IPS-20b (cell line): Measurements from ENCODE around the gene GAMT.
"Not testable (repeated sequence)": the region's sequence is repeated elsewhere in the genome, so short reads cannot be mapped to it uniquely, and the experiment has no call there.

Source experiments
- H3K27ac ChIP-seq: one replicate; pipeline ENCODE4 v1.5.1; 2013; ENCODE audit warnings: low read length
- H3K27me3 ChIP-seq: 2 replicates; pipeline ENCODE4 v1.6.1; 2013; ENCODE audit warnings: mild to moderate bottlenecking, low read length, inconsistent platforms; ENCODE audit not compliant: insufficient read depth
- H3K36me3 ChIP-seq: 2 replicates; pipeline ENCODE4 v1.6.1; 2013; ENCODE audit warnings: low read depth, mild to moderate bottlenecking, inconsistent platforms, low read length, moderate library complexity; ENCODE audit not compliant: insufficient read depth
- H3K4me1 ChIP-seq: 2 replicates; pipeline ENCODE4 v1.6.1; 2013; ENCODE audit warnings: mild to moderate bottlenecking, control low read depth, inconsistent platforms, low read length, moderate library complexity; ENCODE audit not compliant: insufficient read depth
- H3K4me3 ChIP-seq: 2 replicates; pipeline ENCODE4 v1.5.1; 2013; ENCODE audit warnings: mild to moderate bottlenecking, low read length, inconsistent platforms
- H3K9ac ChIP-seq: 2 replicates; pipeline ENCODE4 v1.6.1; 2013; ENCODE audit warnings: low read depth, mild to moderate bottlenecking, inconsistent platforms, low read length, moderate library complexity
- H3K9me3 ChIP-seq: 2 replicates; pipeline ENCODE4 v1.6.1; 2013; ENCODE audit warnings: mild to moderate bottlenecking, low read depth, low read length, inconsistent platforms; ENCODE audit not compliant: insufficient read depth

GAMT gene

DNA sequence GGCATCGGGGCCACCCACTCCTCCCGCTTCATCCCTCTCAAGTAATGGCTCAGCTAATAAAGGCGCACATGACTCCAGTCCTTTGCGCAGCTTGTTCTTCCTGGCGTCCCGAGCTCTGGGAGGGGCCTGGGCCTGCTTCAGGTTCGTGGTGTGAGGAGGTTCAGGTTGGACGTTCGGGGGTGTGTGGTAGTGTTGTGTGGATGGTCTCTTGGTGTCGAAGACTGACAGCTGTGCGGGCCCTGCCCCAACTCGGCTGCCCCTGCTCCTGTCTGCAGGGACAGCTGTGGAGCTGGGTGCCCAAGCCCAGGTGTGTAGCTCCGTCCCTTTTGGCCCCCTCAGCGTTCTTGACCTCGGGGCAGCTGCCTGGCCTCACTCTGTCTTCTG lies 39.1 kb upstream of the GAMT start:
- no peaks in the 10 kb centered on the region for H3K9me3 ChIP-seq
- H3K9ac ChIP-seq, result no peak overlapping the region
- H3K4me1 ChIP-seq, result no peaks in the 10 kb centered on the region; the same call in 1 of the 2 replicates
- H3K4me3 ChIP-seq, result no peak overlapping the region; the same call in 1 of the 2 replicates
- H3K27me3 ChIP-seq, result peaks cover 6% of the 10 kb centered on the region
- peaks cover 39% of the 10 kb centered on the region for H3K36me3 ChIP-seq
- H3K27ac ChIP-seq, result no peak overlapping the region

DNA sequence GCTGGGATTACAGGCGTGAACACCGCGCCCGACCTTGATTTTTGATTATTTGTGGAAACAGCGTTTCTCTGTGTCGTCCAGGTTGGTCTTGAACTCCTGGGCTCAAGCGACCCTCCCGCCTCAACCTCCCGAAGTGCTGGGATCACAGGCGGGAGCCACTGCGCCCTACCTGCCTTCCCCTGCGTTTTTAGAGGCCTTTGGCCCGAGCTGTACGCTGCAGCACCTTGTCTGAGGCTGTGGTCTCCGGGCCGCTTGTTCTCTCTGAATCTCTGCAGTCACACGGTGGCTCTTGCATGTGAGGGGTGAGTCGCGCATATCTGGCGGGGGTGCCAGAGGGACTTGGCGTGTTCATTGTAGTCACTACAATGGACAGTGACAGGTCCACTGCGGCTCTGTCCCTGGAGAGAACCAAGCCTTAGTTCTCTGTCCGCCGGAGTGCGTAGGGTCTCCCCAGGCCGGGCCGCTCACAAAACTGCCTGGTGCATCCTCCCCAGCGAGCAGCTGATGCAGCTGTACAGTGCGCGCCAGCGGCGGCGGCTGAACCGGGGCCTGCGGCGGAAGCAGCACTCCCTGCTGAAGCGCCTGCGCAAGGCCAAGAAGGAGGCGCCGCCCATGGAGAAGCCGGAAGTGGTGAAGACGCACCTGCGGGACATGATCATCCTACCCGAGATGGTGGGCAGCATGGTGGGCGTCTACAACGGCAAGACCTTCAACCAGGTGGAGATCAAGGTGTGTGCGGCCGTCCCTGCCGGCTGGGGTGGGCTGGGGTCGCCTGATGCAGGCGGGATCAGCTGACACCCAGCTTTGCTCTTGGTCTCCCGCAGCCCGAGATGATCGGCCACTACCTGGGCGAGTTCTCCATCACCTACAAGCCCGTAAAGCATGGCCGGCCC lies 38.4 kb upstream of the GAMT start:
- H3K9me3 ChIP-seq, H3K27me3 ChIP-seq, H3K4me1 ChIP-seq, H3K27ac ChIP-seq: not testable (repeated sequence)
- peak overlapping the region; percentile 96 for H3K4me3 ChIP-seq
- H3K36me3 ChIP-seq, result peaks cover 41% of the 10 kb centered on the region
- peak overlapping the region; percentile 98 for H3K9ac ChIP-seq

DNA sequence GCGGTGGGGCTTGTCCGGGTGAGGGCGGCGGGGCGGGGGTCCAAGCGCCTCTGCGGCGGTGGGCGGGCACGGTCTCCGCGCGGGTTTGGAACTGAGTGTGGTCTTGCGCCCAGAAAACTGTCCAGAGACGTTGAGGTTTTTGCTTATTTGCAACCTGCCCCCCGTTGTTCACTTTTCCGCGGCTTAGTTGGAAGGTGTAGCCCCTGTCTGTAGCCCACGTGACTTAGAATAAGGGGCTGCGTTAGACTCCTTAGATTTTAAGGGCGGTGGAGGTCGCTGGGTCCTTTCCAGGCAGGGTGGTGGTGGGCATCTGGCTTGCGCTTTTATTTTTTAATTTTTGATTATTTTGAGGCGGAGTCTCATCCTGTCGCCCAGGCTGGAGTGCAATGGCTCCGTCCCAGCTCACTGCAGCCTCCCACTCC lies 37.6 kb upstream of the GAMT start:
- peak overlapping the region; percentile 84 for H3K27ac ChIP-seq
- H3K9me3 ChIP-seq, result no peaks in the 10 kb centered on the region
- H3K36me3 ChIP-seq, result peaks cover 49% of the 10 kb centered on the region
- peak overlapping the region; percentile 96 for H3K4me3 ChIP-seq
- no peaks in the 10 kb centered on the region; the same call in 1 of the 2 replicates for H3K4me1 ChIP-seq
- peak overlapping the region; percentile 98 for H3K9ac ChIP-seq
- H3K27me3 ChIP-seq, result no peaks in the 10 kb centered on the region

DNA sequence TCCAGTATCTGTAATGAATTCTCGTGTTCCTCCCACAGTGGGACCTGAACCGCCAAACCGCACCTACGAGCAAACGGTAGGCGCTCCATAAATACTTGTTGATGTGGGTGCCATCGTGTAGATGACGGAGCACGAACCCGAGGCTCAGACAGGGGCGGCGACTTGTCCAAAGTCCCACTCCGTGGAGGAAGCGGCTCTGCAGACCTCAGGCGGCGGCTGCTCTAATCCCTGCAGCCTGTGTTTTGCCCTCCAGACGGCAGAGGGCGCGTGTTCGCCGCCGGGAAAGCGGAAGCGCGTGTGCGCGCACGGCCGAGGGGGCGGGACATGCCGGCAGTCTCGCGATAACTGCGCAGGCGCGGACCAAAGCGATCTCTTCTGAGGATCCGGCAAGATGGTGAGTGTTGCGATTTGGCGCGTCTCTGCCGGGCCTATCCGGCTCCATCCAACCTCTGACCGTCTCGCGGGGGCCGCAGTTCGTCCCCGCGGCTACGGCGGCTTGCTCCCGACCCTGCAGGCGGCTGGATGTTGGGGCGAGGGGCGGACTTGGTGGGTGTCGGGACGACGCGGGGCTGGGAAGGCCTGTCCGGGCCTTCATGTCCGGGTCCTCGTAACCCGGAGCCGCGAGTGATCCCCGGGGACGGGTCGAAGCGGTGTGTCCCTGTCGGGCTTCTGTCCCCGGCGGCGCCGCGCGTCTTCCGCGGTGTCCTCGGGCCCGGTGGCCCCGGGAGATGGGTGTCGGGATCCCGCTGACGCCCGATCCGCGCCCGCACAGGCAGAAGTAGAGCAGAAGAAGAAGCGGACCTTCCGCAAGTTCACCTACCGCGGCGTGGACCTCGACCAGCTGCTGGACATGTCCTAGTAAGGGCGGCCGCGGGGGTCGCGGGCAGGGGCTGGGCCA lies 36.9 kb upstream of the GAMT start, which contains the start of gene RPS15:
RPS15 (plus strand) TSS at position 362 of the 898 bp plus-strand sequence; CDS start at position 392, 30 bp downstream.
- peak within 1 kb of the TSS; percentile 98 for H3K9ac ChIP-seq
- no peaks in the 10 kb centered on the region for H3K4me1 ChIP-seq
- H3K4me3 ChIP-seq, result peak within 1 kb of the TSS; percentile 96
- peak within 1 kb of the TSS; percentile 84 for H3K27ac ChIP-seq
- no peaks in the 10 kb centered on the region for H3K27me3 ChIP-seq
- H3K36me3 ChIP-seq, result peaks cover 51% of the 10 kb centered on the region
- H3K9me3 ChIP-seq, result no peaks in the 10 kb centered on the region

DNA sequence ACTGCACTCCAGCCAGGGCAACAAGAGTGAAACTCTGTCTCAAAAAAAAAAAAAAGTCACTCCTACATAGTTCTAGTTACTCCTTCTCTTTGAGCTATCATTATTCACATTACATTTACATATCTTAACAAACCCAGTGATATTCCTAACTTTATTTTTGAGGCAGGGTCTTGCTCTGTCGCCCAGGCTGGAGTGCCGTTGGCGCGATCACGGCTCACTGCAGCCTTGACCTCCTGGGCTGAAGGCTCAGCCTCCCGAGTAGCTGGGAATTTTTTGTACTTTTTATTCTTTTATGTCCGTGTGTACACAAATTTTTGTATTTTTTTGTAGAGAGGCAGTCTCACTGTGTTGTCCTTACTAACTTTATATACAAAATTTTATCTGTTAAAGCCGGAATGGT lies 36.3 kb upstream of the GAMT start:
- no peaks in the 10 kb centered on the region for H3K4me1 ChIP-seq
- no peak overlapping the region for H3K9ac ChIP-seq
- H3K27me3 ChIP-seq, result no peaks in the 10 kb centered on the region
- peaks cover 57% of the 10 kb centered on the region for H3K36me3 ChIP-seq
- no peak overlapping the region; the same call in 1 of the 2 replicates for H3K4me3 ChIP-seq
- no peak overlapping the region for H3K27ac ChIP-seq
- H3K9me3 ChIP-seq, result no peaks in the 10 kb centered on the region

DNA sequence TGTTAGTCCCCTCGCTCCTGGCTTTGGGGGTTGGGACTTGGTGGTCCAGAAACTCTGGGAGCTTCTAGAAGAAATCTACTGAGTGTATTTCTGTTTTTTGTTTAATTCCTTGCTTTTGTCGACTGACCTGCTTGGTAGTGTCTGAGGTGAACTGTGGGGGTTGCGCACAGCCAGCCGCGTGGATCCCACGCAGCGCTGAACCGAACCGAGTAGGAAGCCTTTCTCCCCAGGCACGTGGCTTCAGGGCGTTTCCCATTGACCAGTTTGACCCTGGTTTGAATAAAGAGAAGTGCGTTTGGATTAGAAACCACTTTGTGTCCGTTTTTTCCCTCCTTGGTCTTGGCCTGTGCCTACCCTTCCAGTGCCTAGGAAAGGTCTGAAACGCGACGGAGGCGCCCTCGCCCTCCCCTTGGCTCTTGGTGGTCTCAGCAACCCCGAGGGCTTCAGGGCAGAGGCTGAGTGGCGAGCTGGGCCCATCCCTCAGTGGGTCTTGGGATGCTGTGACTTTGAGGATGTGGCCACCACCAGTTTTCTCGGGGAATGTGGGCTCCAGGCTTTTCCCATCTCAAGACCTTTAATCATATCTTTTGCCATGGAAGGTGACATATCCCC lies 34.1 kb upstream of the GAMT start:
- H3K36me3 ChIP-seq, result peaks cover 50% of the 10 kb centered on the region
- H3K4me3 ChIP-seq, result no peak overlapping the region
- H3K27me3 ChIP-seq, result no peaks in the 10 kb centered on the region
- no peaks in the 10 kb centered on the region for H3K9me3 ChIP-seq
- no peak overlapping the region for H3K27ac ChIP-seq
- no peaks in the 10 kb centered on the region for H3K4me1 ChIP-seq
- H3K9ac ChIP-seq, result no peak overlapping the region

DNA sequence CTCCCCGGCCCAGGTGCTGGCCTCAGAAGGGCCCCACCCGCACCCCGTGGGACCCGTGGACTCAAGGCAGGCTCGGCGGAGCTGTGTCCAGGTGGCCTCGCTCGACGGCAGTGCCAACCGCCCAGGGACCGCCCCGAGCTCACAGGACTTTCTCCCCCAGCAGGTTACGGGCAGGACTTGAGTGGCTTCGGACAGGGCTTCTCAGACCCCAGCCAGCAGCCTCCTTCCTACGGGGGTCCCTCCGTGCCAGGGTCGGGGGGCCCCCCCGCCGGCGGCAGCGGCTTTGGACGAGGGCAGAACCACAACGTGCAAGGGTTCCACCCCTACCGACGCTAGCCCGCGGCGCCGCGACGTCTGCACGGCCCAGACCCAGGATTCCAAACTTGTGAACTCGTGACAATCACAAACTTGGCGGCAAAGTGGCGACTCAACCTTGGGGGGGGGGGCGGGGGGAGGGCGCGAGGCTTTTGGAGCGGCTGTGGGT lies 33.3 kb upstream of the GAMT start:
- H3K4me1 ChIP-seq, result no peaks in the 10 kb centered on the region
- H3K36me3 ChIP-seq, result peaks cover 50% of the 10 kb centered on the region
- no peaks in the 10 kb centered on the region for H3K27me3 ChIP-seq
- H3K9ac ChIP-seq, result no peak overlapping the region
- no peaks in the 10 kb centered on the region for H3K9me3 ChIP-seq
- H3K27ac ChIP-seq, result no peak overlapping the region
- no peak overlapping the region for H3K4me3 ChIP-seq

DNA sequence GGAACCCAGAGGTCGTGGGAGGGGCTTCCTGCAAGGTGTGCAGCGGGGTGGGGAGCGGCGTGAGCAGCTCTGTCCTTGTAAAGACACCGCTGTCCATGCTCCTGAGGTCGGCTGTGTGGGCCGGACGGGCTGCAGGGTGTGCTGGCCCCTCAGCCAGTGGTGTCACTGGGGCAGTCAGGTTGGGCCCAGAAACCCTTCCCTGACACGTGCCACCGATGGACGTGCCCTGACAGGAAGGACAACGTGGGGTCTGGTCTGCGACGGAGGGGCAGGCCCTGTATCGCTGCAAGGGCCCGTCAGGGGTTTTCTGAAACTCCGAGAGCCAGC lies 32.7 kb upstream of the GAMT start:
- Histone ChIP-seq H3K36me3 (peaks cover 52% of the 10 kb centered on the region), H3K9ac (no peak overlapping the region), H3K27me3 (no peaks in the 10 kb centered on the region), H3K9me3 (no peaks in the 10 kb centered on the region), H3K4me3 (no peak overlapping the region), H3K4me1 (no peaks in the 10 kb centered on the region), H3K27ac (no peak overlapping the region)

DNA sequence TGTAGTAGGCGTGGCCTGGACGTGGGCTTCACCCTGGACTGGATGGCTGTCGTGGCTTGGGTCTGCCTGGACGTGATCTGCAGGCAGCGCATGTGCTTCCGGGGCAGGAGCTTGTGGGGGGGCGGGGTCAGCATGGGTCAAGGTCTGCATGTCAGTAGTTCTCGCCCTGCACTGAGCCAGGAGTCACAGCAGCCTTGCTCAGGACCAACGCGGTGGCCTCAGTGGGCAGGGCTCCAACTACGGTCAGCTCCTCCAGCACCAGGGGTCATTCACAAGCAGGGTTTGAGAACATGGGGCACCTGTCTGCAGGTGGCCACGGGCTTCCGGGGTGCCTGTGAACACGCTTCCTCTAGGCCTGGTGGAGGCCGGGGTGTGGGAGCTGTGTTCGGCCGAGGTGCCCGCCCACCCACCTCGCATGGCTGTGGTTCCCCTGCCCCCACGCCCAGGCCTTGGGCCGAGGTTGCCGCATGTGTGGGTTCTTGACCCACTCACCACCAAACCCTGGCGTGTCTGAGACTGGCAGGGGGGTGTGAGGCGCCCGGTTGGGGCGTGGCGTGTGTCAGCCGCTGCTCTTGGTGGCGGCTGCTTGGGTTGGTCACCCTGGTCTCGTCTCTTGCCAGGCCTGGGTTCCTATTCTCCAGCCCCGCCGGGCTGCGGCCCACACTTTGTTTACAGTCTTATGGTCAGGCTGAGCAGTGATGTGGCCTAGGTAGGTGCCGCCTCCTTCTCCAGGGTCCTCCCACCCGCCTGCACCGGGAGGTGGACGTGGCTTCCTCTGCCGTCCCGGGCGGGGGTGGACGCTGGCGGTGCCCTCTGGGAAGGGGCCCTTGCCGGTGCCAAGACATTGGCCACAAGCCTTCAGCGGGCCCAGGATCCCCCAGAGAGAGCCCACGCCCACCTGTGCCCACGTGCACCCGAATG lies 32.0 kb upstream of the GAMT start:
- Histone ChIP-seq H3K9me3 (no peaks in the 10 kb centered on the region), H3K4me1 (no peaks in the 10 kb centered on the region), H3K4me3 (no peak overlapping the region), H3K36me3 (peaks cover 58% of the 10 kb centered on the region), H3K9ac (no peak overlapping the region), H3K27me3 (no peaks in the 10 kb centered on the region), H3K27ac (no peak overlapping the region)

DNA sequence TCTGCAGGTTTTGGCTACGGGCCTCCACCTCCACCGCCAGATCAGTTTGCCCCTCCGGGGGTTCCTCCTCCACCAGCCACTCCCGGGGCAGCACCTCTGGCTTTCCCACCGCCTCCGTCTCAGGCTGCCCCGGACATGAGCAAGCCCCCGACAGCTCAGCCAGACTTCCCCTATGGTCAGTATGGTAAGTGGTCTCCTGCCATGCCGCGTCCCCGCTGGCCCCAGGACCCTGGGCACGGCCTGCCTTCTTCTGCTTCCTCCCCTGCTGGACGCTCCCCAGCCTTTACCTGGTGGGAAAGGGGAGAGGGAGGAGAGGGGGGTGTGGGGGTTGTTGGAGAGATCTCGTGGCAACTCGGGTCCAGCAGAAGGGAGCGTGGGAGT lies 31.2 kb upstream of the GAMT start:
- Histone ChIP-seq H3K9me3 (no peaks in the 10 kb centered on the region), H3K9ac (no peak overlapping the region), H3K27ac (no peak overlapping the region)

More for the DNA sequence above, 31.2 kb upstream of the GAMT start:
- H3K36me3 ChIP-seq, result peaks cover 67% of the 10 kb centered on the region
- no peaks in the 10 kb centered on the region for H3K4me1 ChIP-seq
- H3K4me3 ChIP-seq, result no peak overlapping the region
- H3K27me3 ChIP-seq, result no peaks in the 10 kb centered on the region
